CD1c-positive myeloid dendritic cell (primary cell): ENCODE data around the gene TF.

Experiments
- DNase-seq: peaks from one replicate; pipeline ENCODE4 v3.0.0-alpha.2; 2016; ENCODE audit errors: extremely low spot score

Gene TF

GRCh38 chr3:133834621-133835417 is 88.6 kb downstream of the TF start:
- no peak for DNase-seq

GRCh38 chr3:133835418-133835743 is 89.2 kb downstream of the TF start:
- DNase-seq = no peak

- no peak for DNase-seq
Measured at GRCh38 chr3:133835961-133836360, 89.8 kb downstream of the TF start.

GRCh38 chr3:133836497-133837158 is 90.4 kb downstream of the TF start:
- DNase-seq = no peak

GRCh38 chr3:133837487-133838295 is 91.5 kb downstream of the TF start:
- no peak for DNase-seq

GRCh38 chr3:133838296-133838789 is 92.2 kb downstream of the TF start:
- no peak for DNase-seq

GRCh38 chr3:133838916-133839800 is 93.0 kb downstream of the TF start:
- no peak for DNase-seq

GRCh38 chr3:133840055-133840737 is 94.0 kb downstream of the TF start:
- no peak for DNase-seq

GRCh38 chr3:133840767-133841166 is 94.6 kb downstream of the TF start:
- no peak for DNase-seq

GRCh38 chr3:133841196-133841595 is 95.0 kb downstream of the TF start:
- no peak for DNase-seq

- no peak for DNase-seq
Measured at GRCh38 chr3:133842158-133842557, 96.0 kb downstream of the TF start.

GRCh38 chr3:133843634-133844033 is 97.4 kb downstream of the TF start:
- DNase-seq = no peak

- no peak for DNase-seq
Measured at GRCh38 chr3:133845127-133845526, 98.9 kb downstream of the TF start.
